GM19025 (cell line): Measurements from ENCODE around the gene GTPBP1.

Source experiments
- ATAC-seq: cut with Tn5 transposase; IDR thresholded peaks from one replicate; pipeline ENCODE4 v1.9.1; 2021; ENCODE audit warnings: mild to moderate bottlenecking, low read depth, moderate library complexity; ENCODE audit not compliant: unreplicated experiment

GTPBP1 gene

DNA sequence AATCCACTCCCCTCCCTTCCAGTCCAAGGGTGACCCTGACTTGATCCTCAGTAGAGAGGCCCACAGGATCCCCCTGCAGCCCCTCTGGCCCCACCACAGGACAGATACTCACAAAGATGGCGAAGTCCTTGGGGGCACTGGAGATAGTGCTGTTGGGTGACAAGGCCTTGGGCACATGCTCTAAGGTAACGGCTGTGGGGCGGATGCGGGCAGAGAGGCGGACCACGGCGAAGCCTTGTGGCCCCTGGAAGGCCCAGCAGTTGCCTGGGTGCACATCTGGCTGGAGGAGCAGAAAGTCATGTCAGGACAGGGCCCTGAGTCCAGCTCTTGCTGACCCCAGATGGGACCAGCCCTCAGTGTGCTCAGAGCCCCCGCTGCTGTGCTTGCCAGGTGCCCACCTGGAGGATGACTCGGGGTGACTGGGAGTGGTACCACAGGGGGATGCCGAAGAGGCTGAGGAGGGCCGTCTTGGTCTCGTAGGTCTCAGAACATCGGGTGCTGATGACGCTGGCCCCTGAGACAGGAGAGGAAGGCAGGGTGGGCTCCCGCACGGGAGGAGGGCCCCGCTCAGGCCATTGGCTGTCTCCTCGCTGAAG, 32.8 kb downstream of the GTPBP1 start:
- no peak for ATAC-seq

DNA sequence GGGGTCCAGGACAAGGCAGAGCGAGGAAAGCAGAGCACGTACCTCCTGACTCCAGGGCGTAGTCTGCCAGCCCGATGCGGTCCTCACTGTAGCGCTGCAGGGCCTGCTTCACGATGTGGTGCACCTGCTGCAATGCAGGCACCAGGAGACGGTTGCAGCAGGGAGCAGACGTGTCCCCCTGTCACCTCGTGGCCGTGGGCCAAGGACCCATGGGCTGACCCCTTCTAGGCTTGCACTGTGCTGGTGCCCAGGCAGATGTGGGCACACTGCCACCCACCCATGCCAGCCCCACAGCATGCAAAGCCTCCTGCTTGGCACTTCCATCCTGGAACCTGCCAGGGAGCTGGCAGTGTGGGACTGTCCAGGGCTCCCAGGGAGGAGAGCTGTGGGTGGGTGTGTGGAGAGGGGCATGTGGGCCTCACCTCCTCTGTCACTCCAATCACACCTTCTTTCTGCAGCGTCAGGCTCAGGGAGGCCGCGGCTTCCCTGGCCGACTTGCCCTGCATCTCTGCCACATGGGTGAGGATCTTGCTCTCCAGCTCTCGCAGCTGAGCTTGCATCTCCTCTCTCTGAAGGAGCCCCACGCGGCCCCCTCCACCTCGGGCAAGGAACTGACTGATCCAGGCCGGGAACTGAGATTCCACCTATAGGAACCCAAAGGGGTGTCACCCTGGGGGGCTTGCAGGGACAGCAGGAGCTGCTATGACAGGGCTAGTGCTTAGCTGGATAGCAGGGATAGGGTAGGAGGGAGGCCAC, 33.7 kb downstream of the GTPBP1 start:
- no peak for ATAC-seq

DNA sequence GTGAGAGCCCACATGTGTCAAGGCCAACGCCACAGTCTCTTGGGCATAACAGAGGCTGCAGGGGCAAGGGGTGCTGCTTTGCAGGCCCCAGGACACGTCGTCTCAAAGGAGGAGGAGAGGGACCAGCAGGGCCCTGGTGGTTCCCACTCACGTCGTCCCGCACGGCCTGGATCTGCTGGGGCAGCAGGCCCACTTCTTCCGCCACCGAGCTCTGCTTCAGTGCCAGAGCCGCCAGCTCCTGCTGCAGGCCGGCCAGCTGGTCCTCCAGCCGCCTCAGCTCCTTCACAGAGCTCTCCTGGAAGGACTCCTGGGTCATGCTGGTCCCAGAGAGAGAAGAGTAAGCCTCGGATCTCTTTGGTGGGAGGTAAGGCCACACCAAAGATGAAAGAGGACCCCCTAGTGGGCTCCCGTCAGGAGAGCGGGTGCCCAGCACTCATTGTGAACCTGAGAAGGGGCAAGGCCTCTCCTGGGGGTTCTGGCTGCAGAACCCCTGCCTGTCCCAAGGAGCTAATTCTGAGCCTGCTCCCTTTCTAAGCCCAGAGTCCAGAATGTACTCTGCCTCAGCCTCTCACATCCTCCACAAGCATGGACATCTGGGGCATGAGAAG, 34.5 kb downstream of the GTPBP1 start:
- ATAC-seq: no peak

DNA sequence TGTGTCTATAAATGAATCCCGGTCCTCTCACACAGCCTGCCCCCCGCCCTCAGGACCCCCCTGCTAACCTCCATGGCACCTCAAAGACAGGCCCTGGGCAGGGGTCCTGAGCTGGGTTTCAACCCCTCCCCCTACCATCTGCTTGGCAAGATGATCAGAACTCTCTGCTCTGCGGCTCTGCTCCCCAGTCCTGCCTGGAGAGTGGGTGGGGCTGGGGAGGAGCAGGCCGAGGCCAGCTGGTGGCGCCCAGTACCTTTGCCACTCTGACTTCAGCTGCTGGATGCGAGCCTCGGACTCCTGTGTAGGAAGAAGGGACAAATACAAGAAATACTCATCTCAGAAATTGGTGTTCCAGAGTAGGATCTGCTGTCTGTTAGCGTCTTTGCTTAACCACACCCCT, 35.0 kb downstream of the GTPBP1 start:
- no peak for ATAC-seq

DNA sequence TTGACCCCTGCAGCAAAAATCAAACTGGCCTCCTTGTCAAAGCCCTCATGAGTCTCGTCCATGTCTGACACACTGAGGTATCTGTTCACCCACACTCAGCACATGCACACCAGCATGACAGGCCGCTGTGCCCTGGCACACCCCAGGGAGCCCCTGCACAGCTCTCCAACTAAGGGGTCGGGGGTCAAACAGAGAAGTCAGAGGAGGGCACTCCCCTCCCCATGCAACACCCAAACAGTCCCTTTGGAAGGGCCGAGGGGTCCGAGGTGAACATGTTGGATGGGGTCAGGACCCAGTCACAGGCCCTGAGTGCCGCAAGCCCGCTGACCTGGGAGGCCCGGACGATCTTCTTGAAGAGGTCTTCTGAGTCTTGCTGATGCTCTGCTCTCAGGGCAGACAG, 35.4 kb downstream of the GTPBP1 start:
- no peak for ATAC-seq

DNA sequence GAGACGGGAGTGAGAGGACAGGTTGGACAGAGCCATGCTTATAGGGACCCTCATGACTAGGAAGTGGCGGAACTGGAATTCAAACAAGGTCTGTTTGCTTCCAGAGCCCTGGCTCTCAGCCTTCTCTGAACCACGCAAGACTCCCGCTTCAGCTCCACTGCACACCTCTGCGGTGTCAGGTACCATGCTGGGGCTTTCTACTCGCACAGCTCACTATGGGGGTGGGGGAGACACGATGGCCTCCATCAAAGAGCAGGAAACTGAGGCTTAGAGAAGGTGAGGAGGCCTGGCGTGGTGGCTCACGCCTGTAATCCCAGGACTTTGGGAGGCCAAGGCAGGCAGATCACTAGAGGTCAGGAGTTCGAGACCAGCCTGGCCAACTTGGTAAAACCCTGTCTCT, 35.8 kb downstream of the GTPBP1 start:
- ATAC-seq: no peak

DNA sequence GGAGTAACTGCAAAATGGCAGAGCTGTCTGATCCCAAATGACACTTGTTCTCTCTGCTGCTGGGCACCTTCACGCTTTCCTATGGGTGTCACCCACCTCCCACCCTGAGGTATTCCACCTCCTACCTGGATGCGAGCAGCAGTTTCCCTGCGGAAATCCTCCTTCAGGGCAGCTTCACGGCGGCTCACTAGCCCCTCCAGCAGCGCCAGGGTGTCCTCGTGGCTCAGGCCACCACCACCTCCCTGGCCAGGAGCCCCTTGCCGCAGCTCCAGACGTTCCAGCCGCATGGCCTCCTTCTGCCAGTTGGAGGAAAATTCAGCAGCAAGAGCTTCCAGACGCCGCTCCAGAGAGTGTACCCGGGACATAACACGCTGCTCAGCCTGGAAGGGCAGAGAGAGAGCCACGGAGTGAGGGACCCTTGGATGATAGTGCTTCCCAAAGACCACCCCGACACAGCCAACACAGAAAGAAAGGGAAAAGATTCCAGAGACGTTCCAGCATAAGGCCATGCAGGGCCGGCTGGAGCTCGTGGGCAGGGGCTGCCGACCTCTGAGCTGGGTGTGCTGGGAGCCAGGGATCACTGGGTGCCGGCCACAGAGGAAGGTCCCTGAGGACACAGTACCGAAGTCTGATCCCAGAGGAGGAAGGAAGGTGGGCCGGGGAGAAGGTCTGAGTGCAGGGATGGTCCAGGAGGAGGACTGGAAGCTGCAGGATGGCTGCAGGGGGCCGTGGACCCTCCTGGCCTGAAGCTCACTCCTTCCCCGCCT, 36.6 kb downstream of the GTPBP1 start:
- ATAC-seq: no peak

DNA sequence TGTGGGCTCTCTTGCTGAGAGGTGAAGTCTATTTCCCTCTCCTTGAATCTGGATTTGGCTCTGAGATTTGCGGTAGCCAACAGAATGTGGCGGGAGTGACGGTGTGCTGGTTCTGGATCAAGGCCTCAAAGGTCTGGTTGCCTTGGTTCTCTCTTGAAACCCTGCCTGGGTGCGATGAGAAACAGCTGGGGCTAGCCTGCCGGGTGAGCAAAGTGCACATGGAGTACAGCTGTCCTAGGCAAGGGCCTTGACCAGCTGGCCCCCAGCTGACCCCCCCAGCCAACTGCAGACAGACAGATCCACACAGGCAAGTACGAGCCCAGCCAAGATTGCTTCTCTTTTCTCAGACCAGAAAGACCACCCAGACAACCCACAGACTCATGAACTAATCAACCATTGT, 39.2 kb downstream of the GTPBP1 start:
- ATAC-seq: no peak

DNA sequence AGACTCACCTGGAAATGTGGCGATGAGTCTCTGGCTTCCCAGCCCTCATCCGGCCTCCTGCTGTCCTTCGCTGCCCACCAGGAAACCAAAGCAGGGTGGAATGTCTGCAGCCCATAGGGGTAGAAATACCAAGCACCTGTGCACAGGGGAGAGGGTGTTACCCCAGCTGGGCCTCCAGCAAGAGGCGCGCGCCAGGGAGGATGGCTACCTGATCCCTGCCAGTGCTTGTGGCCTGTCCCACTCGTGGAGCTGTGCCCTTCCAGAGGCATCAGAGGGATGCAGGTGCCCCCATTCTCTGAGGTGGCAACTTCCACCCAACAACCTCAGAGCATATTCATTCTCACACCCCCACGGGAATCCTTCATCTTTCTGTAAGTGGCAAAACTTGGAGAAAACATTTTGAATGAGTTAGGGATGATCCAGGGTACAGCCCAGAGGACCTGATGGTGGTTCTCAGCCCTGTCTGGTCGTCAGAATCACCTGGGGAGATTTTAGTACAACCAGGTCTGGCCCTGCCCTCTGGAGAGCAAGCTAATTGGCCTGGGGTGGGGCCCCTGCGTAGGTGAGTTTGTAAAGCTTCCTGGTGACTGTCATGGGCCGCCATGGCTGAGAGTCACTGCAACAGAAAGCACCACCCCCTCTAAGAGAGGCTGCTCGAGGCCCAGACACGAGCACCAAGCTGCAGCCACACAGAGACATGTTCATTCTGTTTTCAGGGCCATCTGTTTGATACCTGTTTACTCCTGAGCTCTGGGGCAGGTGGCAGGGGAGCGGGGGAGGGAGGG, 40.1 kb downstream of the GTPBP1 start:
- ATAC-seq: no peak

DNA sequence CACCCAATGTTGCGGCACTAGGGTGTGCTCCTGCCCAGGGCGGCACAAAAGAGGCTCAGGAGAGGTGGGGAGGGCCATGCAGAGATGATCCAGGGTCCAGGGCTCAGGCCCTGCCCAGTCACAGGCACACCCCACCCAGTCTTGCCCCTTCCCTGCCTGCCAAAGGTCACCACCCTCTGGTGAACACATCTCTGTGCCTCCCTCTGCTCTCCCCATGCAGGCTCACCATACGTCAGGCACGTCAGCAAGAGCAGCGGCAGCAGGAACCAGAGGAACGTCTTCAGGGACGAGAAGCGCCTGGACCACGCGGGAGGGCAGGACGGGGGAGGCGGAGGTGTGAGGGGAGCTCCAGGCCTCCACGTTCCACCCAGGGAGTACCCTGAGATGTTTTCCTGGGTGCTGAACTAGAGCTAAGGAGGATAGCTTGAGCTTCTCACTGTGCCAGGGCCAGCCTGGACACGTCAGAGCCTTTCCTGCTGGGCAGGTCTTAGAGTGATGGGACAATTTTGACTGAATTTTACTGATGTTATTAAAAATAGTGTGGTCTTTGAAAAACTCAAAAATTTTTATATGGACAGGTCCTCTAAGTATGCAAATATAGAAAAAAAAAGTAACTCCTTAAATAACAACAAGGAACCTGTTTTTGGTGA, 42.9 kb downstream of the GTPBP1 start:
- ATAC-seq: no peak

DNA sequence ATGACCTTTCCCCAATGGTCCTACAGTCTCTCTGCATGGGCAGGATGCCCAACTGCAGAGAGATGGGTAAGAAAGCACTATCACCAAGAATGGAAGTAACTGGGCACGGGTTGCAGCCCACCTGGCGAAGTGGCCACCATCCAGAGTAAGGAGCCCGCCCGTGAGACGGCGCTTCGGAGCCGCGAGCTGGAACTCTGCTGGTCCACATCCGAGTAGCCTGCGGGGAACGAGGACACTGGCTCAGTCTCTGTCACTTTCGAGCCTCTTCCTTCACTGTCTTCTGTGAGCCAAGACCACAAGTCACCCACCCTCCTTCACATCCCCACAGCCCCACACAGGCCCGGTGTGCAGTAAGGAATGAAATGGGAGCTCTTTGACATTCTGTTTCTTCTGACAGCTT, 44.4 kb downstream of the GTPBP1 start:
- no peak for ATAC-seq

DNA sequence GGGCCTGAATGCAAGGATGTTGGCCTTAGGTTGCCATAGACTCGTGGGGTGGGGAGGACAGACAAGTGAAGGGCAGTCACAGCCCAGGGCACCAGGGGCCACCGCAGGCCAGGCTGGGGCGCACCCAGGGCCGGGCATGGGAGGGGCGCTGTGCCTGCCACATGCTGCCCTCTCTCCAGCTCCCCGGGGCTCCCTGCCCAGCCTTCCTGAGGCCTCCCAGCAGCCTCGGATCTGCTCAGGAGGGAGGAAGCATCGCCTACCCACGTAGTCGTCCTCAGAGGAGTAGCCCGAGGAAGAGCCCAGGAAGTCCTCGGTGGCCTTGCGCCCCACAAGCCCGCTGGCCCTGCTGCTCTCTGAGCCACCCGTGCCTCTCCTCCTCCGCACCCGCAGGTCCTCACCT, 44.9 kb downstream of the GTPBP1 start:
- no peak for ATAC-seq

DNA sequence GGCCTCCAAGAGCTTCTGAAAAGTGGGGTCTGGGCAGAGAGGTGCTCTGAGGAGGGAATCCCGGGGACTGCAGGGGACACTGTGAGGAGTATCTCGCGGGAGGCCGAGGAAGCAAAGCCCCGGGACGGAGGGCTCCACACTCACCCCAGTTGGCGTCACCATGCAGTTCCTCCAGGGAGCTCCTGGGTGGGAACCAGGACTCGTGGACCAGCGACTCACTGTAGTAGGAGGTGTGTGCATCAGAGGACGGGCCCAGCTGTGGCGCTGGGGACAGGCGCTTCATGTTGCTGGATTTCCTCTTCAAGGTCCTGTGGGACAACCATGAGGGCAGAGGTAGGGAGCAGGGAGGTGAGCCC, 45.3 kb downstream of the GTPBP1 start:
- no peak for ATAC-seq

DNA sequence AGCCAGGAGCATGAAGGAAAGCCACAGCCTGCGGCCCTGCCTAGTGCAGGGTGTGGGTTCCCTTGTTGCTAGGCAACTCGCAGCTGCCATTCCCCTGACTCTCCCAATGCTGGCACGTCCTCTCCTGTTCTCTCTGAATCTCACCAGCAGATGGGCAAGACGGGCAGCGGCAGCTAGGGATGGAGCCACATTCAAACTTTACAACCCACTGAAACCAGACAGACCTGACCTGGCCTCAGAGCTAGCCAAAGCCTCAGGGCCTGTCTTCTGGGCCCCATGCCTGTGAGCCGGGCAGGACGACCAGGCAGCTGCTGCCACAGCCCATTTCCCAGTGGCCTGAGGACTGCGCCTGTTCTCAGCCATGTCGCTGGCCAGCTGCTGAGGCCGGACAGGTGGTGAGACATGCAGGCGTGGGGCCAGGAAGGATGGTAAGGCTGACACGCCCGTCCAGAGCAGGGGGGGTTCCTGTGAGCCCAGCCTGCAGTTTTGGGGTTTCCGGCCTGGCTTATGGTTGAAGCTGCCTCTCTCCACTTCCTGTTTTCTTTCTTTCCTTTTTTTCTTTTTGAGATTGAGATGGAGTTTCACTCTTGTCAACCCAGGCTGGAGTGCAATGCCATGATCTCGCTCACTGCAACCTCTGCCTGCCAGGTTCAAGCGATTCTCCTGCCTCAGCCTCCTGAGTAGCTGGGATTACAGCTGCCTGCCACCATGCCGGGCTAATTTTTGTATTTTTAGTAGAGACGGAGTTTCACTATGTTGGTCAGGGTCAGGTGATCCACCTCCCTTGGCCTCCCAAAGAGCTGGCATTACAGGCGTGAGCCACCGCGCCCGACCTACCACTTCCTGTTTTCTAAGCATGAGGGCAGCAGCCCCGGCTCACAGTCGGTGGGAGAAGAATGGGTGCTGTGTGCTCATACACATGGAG, 45.9 kb downstream of the GTPBP1 start:
- ATAC-seq: no peak

DNA sequence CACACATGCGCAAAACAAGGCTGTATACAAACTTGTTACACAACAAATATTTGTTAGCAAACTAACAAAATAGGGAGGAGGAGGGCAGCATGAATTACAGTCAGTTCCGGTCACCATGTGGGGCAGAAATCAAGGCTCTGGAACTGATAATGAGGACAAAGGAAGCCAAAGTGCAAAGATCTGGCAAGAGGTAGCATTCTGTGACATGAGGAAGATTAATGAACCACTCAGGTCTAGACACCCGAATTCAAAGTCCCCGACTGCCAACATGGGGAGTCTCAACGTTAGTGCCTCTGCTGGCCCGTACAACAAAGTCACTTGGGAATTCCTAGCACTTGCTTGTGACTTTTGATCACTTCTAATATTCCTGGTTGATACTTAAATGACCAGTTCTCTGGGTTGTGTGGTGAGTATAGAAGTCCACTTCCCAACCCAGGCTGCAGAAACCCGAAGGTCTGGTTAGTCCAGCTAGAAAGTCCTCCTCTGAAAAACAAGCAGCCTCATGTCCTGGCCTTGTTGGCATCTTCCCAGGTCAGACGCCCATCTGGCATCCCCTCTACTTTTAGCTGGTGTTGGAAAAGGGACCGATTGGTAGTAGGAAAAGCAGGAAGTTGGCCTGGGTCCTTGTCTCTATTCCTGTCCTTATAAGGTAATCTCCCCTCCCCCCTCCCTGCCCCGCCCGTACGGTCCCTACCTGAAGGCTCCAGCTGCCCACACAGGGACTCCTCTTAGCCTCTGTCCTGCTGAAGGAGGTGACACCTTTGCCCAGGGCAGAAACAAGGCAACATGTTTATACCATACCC, 48.4 kb downstream of the GTPBP1 start:
- no peak for ATAC-seq

DNA sequence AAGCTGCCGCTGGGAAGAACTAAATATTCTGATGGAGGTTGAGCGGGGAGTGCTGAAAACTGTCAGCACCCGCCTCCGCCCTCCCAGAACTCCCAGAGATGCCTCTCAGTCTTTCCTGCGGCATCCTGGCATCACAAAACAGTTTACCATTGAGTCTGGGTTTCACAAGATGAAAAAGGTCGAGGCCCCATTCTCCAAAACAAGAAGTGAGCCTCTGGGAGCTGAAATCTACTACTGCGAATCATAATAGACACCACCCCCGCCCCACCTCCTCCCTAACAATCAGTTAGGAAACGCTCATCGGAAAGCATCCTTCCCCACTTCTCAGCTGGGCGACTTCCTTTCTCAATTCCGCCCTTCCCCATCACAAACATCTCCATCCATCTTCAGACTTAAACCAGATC, 49.0 kb downstream of the GTPBP1 start:
- ATAC-seq: no peak

DNA sequence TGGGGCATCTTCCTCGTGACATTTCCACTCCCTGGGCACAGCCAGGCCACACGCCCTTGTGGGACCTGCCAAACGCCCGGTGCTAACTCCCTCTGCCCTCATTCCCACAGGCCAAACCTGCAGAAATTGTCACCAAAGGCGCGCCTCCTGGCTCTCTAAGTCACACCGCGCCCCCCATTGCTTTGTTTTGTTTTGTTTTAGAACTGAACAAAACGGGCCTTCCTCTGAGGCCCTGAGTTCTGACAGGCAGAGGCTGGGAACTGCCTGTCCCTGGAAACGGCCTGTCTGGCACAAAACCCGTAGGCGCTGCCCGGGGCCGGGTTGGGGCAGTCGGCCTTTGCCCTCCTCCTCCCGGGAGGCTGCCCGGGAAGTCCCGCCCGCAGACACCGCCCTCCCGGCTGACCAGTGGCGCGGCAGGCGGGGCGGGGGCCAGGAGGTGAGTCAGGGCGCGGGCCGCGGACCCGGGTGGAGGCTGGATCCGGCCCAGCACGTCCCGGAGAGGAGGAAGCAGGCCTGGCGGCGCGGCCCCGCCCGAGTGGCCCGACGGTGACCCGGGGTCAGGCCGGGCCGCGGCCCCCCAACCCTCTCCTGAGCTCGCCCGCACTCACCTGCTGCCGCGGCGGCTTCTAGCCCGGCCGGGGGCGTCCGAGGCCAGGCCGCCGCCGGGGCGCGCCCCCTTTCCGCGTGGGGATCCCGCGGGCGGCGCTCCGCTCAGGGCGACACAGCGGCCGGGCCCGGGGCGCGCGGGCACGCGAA, 49.6 kb downstream of the GTPBP1 start:
- peak; percentile 37 for ATAC-seq
